ENCODE measurements around the gene BORCS6. TPM values are rescaled to one million over a fixed set of nuclear protein-coding genes. Genes with fewer than 3 reads are reported as not detected.

Gene BORCS6
- total RNA-seq (ENCODE audit: low replicate concordance) = 4.8 and 6.9 TPM in 2 replicates
- long read RNA-seq = 0 reads

- H3K27me3 Mint-ChIP-seq = no peaks in the 10 kb centered on the region
- H3K27ac Mint-ChIP-seq = peak within 1 kb of the TSS; percentile 88
- TF ChIP-seq CTCF (conservative IDR thresholded peaks at IDR 0.05) = no peak
- H3K9me3 Mint-ChIP-seq = no peaks in the 10 kb centered on the region
- H3K4me1 Mint-ChIP-seq (ENCODE audit: unreplicated experiment) = peaks cover 9% of the 10 kb centered on the region
- peak; percentile 91 for DNase-seq (ENCODE audit: extremely low spot score, unreplicated experiment)
- H3K4me3 Mint-ChIP-seq = no peak within 1 kb of the TSS
- H3K36me3 Mint-ChIP-seq = no peaks in the 10 kb centered on the region
Observed at GRCh38 chr17:8189711-8190477, at the start of gene BORCS6. BORCS6 (minus strand) TSS chr17:8190180; CDS start chr17:8190140, 40 bp downstream.

GRCh38 chr17:8237886-8238285 is 47.9 kb upstream of the BORCS6 start:
- no peak for TF ChIP-seq CTCF (conservative IDR thresholded peaks at IDR 0.05)
- Mint-ChIP-seq H3K27ac (no peak overlapping the region), H3K4me3 (no peak overlapping the region), H3K9me3 (no peaks in the 10 kb centered on the region), H3K4me1 (ENCODE audit: unreplicated experiment) (peaks cover 3% of the 10 kb centered on the region), H3K36me3 (peaks cover 15% of the 10 kb centered on the region), H3K27me3 (no peaks in the 10 kb centered on the region)
- DNase-seq (ENCODE audit: extremely low spot score, unreplicated experiment) = no peak

- no peaks in the 10 kb centered on the region for H3K9me3 Mint-ChIP-seq
- peak overlapping the region; percentile 17 for H3K27ac Mint-ChIP-seq
- DNase-seq (ENCODE audit: extremely low spot score, unreplicated experiment) = no peak
- H3K36me3 Mint-ChIP-seq = peaks cover 18% of the 10 kb centered on the region
- no peak for TF ChIP-seq CTCF (conservative IDR thresholded peaks at IDR 0.05)
- H3K4me3 Mint-ChIP-seq = no peak overlapping the region
- no peaks in the 10 kb centered on the region for H3K27me3 Mint-ChIP-seq
- peaks cover 3% of the 10 kb centered on the region for H3K4me1 Mint-ChIP-seq (ENCODE audit: unreplicated experiment)
Observed at GRCh38 chr17:8237175-8237574, 47.2 kb upstream of the BORCS6 start.

- peaks cover 3% of the 10 kb centered on the region for H3K4me1 Mint-ChIP-seq (ENCODE audit: unreplicated experiment)
- H3K27ac Mint-ChIP-seq = no peak overlapping the region
Observed at GRCh38 chr17:8235676-8236075, 45.7 kb upstream of the BORCS6 start.

More at GRCh38 chr17:8235676-8236075, 45.7 kb upstream of the BORCS6 start:
- DNase-seq (ENCODE audit: extremely low spot score, unreplicated experiment) = no peak
- Mint-ChIP-seq H3K4me3 (no peak overlapping the region), H3K9me3 (no peaks in the 10 kb centered on the region), H3K27me3 (no peaks in the 10 kb centered on the region), H3K36me3 (peaks cover 21% of the 10 kb centered on the region)
- TF ChIP-seq CTCF (conservative IDR thresholded peaks at IDR 0.05) = no peak

All from type B pancreatic cell (in vitro differentiated cells).